ENCODE measurements around the gene ESRRA.

ESRRA gene

GRCh38 chr11:64305075-64305690 is at the start of gene ESRRA:
TSS of gene ESRRA (plus strand) at chr11:64305524. CDS start at chr11:64307180, 1,656 bp downstream.
- peak; percentile 99 for DNase-seq

GRCh38 chr11:64256300-64256699 is 49.0 kb upstream of the ESRRA start:
- DNase-seq, result no peak

DNA sequence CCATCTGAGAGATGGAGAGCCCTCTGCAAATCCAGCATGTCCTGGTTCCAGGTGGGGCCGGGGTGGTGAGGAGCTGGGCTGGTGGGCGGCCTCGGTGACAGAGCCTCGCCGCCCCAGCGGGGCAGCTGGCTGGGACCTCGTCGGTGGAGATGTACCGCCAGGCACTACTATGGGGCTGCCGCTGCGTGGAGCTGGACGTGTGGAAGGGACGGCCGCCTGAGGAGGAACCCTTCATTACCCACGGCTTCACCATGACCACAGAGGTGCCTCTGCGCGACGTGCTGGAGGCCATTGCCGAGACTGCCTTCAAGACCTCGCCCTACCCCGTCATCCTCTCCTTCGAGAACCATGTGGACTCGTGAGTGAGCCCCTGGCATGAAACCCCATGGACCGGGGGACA is 47.0 kb upstream of the ESRRA start:
- no peak for DNase-seq

- no peak for DNase-seq
Measured at GRCh38 chr11:64258946-64259532, 46.3 kb upstream of the ESRRA start.

GRCh38 chr11:64259533-64260067 is 45.7 kb upstream of the ESRRA start:
- DNase-seq, result no peak

GRCh38 chr11:64260147-64260708 is 45.1 kb upstream of the ESRRA start:
- DNase-seq, result no peak

DNA sequence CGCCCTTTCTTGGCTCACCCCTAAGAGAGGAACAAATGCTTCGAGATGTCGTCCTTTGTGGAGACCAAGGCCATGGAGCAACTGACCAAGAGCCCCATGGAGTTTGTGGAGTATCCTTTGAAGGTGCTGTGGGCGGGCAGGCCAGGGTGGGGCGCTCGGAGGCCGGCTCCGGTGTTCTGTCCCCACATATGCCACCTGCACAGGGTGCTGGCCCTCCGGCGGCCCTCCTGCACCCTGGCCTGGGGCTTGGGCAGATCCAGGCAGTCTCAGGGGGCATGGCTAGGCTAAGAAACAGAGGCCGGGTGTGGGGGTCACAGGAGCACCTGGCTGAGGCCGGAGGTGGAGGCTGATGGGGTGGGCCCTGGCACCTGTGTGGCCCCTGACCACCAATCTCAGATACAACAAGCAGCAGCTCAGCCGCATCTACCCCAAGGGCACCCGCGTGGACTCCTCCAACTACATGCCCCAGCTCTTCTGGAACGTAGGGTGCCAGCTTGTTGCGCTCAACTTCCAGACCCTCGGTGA is 43.7 kb upstream of the ESRRA start:
- DNase-seq, result no peak

GRCh38 chr11:64262271-64263002 is 42.9 kb upstream of the ESRRA start:
- no peak for DNase-seq

DNA sequence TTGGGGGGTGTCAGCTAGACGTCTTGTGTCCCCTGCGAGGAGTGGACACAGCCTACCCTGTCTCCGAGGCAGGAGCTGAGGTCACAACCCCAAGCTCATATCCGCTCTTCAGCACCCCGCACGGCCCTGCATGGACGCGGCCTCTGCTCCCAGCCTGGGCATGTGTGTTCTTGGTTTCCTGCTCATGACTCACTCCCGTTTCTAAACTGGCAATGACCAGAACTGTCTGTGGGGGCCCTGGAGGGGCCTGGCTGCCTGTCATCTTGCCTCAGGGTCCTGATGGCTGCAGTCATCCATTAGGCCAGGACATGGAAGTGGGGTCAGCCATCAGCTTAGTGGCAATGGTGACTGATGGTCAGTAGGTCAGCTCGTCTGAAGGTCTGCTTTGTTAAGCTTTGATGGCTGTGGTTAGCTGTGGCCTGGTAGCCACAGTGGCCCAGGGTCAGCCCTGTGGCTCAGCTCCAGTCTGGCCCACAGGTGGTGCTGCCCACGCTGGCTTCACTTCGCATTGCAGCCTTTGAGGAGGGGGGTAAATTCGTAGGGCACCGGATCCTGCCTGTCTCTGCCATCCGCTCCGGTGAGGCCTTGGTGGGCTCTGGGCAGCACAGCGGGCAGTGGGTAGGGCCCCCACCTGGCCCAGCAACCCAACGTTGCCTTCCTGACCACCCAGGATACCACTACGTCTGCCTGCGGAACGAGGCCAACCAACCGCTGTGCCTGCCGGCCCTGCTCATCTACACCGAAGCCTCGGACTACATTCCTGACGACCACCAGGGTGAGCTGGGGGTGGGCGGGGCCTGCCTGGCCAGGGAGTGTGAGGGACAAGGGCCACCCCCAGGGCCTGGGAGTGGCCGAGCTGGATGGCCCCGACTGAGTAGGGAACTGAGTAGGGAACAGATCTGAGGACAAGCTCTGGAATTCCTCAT is 42.0 kb upstream of the ESRRA start:
- DNase-seq, result no peak

GRCh38 chr11:64263947-64264317 is 41.4 kb upstream of the ESRRA start:
- DNase-seq, result no peak

DNA sequence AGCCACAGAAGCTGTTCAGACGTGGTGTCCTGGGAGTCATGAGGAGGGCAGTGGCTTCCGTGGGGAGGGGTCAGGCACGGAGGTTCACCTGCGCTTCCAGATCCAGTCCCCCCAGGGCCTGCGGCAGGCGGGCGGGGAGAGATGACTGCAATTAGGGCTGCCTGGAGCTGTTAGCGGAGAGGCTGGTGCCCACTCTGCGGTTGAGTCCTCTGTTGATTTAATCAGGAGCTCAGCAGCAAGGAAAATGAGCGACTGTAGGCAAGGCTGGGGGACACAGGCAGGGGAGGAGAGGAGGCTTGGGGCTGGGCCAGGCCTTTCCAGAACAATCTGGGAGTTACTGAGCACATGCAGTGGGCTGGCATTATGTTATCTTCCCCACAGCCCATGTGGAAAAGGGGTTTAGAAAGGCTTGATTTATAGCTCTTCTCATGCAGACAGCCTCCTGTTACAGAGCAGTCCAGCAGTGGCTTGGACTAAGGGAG is 40.9 kb upstream of the ESRRA start:
- DNase-seq, result no peak

- DNase-seq, result no peak
Measured at GRCh38 chr11:64265176-64266160, 39.9 kb upstream of the ESRRA start.

DNA sequence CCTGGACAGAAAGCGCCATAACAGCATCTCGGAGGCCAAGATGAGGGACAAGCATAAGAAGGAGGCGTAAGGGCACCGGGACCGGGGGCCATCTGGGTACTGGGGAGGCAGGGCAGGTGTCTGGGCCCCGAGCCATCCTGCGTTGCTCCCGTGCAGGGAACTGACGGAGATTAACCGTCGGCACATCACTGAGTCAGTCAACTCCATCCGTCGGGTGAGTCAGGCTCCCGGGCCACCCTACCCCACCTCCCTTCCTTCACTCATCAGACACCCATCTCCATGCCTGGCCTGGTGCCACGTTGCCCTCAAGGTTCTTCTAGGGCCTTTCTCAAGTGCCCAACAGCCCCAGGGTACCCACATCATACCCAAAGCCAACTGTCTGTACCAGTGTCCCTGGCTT is 39.0 kb upstream of the ESRRA start:
- no peak for DNase-seq

- no peak for DNase-seq
Measured at GRCh38 chr11:64267207-64267945, 37.9 kb upstream of the ESRRA start.

- no peak for DNase-seq
Measured at GRCh38 chr11:64268025-64268892, 37.1 kb upstream of the ESRRA start.

DNA sequence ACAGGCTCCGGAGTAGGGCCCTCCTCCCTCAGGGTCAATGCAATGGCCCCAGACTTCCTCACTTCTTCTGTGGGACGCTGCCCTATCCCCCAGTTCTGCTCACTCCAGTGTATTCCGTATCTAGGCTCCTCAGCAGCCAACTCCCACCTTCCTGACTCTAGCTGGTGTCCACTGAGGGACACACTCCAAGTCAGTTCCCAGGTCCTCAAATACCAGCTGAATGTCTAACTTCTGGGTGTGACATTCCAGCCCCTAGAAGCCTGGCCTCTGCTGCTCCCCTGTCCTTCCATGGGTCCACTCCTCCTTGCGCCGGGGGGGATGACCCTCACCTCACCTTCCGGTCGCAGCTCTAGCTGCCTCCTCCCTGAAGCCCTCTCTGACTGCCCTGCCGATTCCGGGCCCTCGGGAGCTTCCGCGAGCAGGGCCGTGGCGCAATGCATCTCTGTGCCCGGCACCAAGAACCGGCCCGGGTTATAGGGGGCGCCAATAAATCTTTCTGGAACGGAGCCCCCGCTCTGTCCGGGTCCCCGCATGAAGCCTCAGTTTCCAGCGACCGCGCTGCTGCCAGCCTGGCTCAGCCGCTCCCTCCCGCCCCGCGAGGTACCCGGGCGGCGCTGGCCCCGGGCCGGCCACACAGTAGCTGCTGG is 36.3 kb upstream of the ESRRA start:
- no peak for DNase-seq

DNA sequence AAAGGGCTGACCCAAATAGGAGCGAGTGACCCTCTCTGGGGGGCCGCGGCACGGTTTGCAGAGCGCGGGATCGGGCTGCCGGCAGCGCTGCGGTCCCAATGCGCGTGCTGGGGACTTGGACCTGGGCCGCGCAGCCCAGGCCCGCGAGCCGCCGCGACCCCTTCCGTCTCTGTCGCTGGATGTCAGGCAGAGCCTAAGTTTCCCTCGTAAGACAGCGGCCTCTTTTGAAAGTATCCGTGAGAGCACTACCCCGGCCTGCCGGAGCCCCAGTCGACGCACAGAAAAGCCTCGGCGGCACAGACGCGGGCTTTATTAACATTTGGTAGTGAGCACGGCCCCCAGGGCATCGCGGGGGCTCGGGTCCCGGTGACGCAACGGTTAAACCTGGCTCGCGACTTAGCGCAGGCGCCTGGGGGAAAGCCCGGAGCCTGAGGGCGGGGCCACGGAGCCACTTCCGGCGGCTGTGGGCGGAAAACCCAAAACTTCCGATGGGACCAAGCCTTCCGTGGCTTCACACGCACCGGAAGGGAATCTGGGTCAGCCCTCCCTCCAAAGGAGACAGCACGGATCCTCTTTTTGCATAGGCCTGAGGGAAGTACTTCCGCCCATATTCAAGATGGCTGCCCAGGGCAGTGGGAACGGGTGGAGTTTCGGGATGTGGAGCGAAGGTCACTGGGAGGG is 35.6 kb upstream of the ESRRA start:
- DNase-seq, result peak; percentile 98

Data from NCI-H1048 (cell line).